ENCODE results near the gene FOXP1. TPM values are rescaled to one million over a fixed set of nuclear protein-coding genes. Genes with fewer than 3 reads are reported as not detected.

FOXP1 gene
- total RNA-seq, 4 donors from 2014 or later, result 169 to 300 (median 202) TPM

GRCh38 chr3:71048948-71049347, 534.6 kb downstream of the FOXP1 start:
- ATAC-seq, result no peak
- H3K4me1 ChIP-seq, result peaks cover 65 to 100% (median 81%) of the 10 kb centered on the region in 3 donors
- WGBS, 2 donors (ENCODE audit: low coverage in 1 of 2), result 4 to 21% methylated on average over 12 of the region's 12 CpGs

GRCh38 chr3:71047616-71048531, 535.7 kb downstream of the FOXP1 start:
- H3K4me3 ChIP-seq, result no peak overlapping the region
- no peak for ATAC-seq
- H3K27ac ChIP-seq, result peak overlapping the region; percentile 85 to 98 (median 97)
- no peaks in the 10 kb centered on the region for H3K27me3 ChIP-seq
- WGBS, 2 donors (ENCODE audit: low coverage in 1 of 2), result 20 to 37% methylated on average over 8 of the region's 8 CpGs
- H3K9me3 ChIP-seq, result no peaks in the 10 kb centered on the region
- H3K36me3 ChIP-seq, result peaks cover 4 to 61% of the 10 kb centered on the region in 2 donors
- TF ChIP-seq POLR2A (IDR thresholded peaks at IDR 0.05) (no peak), EP300 (IDR thresholded peaks at IDR 0.05) (no peak)
- H3K4me1 ChIP-seq, result peaks cover 54 to 100% (median 70%) of the 10 kb centered on the region in 3 donors

More at GRCh38 chr3:71048948-71049347, 534.6 kb downstream of the FOXP1 start:
- Histone ChIP-seq H3K9me3 (no peaks in the 10 kb centered on the region), H3K4me3 (peak overlapping the region in 1 of 2 donors; percentile 11), H3K36me3 (peaks cover 4 to 52% of the 10 kb centered on the region in 2 donors), H3K27ac (peak overlapping the region; percentile 85 to 98 (median 97)), H3K27me3 (no peaks in the 10 kb centered on the region)
- TF ChIP-seq POLR2A (IDR thresholded peaks at IDR 0.05) (no peak), POLR2AphosphoS5 (IDR thresholded peaks at IDR 0.05) (no peak), CTCF (IDR thresholded peaks at IDR 0.05) (peak in 1 of 4 experiments; percentile 21), EP300 (IDR thresholded peaks at IDR 0.05) (no peak)

- peaks cover 45 to 100% (median 67%) of the 10 kb centered on the region in 3 donors for H3K4me1 ChIP-seq
- peaks cover 4 to 60% of the 10 kb centered on the region in 2 donors for H3K36me3 ChIP-seq
- peak overlapping the region; percentile 22 to 98 (median 72) for H3K27ac ChIP-seq
- H3K4me3 ChIP-seq, result no peak overlapping the region
- no peaks in the 10 kb centered on the region for H3K27me3 ChIP-seq
- 25% methylated on average over 3 of the region's 3 CpGs; no CpG with 5 or more reads in 1 of the 2 donors for WGBS, 2 donors (ENCODE audit: low coverage in 1 of 2)
- no peak for TF ChIP-seq POLR2A (IDR thresholded peaks at IDR 0.05)
- TF ChIP-seq CTCF (IDR thresholded peaks at IDR 0.05), result no peak
- no peak for TF ChIP-seq POLR2AphosphoS5 (IDR thresholded peaks at IDR 0.05)
- no peak for TF ChIP-seq EP300 (IDR thresholded peaks at IDR 0.05)
- ATAC-seq, result no peak
- H3K9me3 ChIP-seq, result no peaks in the 10 kb centered on the region
Observed at GRCh38 chr3:71046791-71047190, 536.7 kb downstream of the FOXP1 start.

- Histone ChIP-seq H3K36me3 (peaks cover 4 to 60% of the 10 kb centered on the region in 2 donors), H3K4me1 (peaks cover 42 to 100% (median 60%) of the 10 kb centered on the region in 3 donors), H3K9me3 (no peaks in the 10 kb centered on the region), H3K27ac (peak overlapping the region; percentile 21 to 98 (median 66)), H3K4me3 (no peak overlapping the region), H3K27me3 (no peaks in the 10 kb centered on the region)
- ATAC-seq, result no peak
- TF ChIP-seq POLR2AphosphoS5 (IDR thresholded peaks at IDR 0.05) (no peak), EP300 (IDR thresholded peaks at IDR 0.05) (no peak), POLR2A (IDR thresholded peaks at IDR 0.05) (no peak), CTCF (IDR thresholded peaks at IDR 0.05) (no peak)
- 67% methylated on average over 1 of the region's 1 CpG for WGBS, 2 donors (ENCODE audit: low coverage in 1 of 2)
Observed at GRCh38 chr3:71045917-71046282, 537.6 kb downstream of the FOXP1 start.

GRCh38 chr3:71045212-71045916, 538.2 kb downstream of the FOXP1 start:
- no peaks in the 10 kb centered on the region for H3K9me3 ChIP-seq
- WGBS, 2 donors (ENCODE audit: low coverage in 1 of 2), result 70 to 98% methylated on average over 4 to 5 of the region's 5 CpGs
- no peaks in the 10 kb centered on the region for H3K27me3 ChIP-seq
- H3K27ac ChIP-seq, result peak overlapping the region; percentile 21 to 98 (median 66)
- TF ChIP-seq POLR2A (IDR thresholded peaks at IDR 0.05), result no peak
- no peak for TF ChIP-seq EP300 (IDR thresholded peaks at IDR 0.05)
- no peak for ATAC-seq
- no peak overlapping the region for H3K4me3 ChIP-seq
- H3K36me3 ChIP-seq, result peaks cover 4 to 61% of the 10 kb centered on the region in 2 donors
- peaks cover 40 to 100% (median 60%) of the 10 kb centered on the region in 3 donors for H3K4me1 ChIP-seq
